Fibroblast of mammary gland (primary cell): Measurements from ENCODE around the gene KRT27.

Experiments
- DNase-seq: peaks from one replicate; pipeline ENCODE4 v3.0.0-alpha.2; 2010; ENCODE audit warnings: low read depth
- H3K4me3 ChIP-seq: 2 replicates; pipeline ENCODE4 v1.5.1; 2011; ENCODE audit warnings: low read depth, mild to moderate bottlenecking, low read length, moderate library complexity; ENCODE audit not compliant: control insufficient read depth
- TF ChIP-seq, protein P1 (sequence below): conservative IDR thresholded peaks from 2 replicates; pipeline ENCODE4 v1.5.1; 2011; ENCODE audit warnings: low read depth, low read length, inconsistent platforms; ENCODE audit not compliant: control insufficient read depth, insufficient read depth

The KRT27 gene, protein sequence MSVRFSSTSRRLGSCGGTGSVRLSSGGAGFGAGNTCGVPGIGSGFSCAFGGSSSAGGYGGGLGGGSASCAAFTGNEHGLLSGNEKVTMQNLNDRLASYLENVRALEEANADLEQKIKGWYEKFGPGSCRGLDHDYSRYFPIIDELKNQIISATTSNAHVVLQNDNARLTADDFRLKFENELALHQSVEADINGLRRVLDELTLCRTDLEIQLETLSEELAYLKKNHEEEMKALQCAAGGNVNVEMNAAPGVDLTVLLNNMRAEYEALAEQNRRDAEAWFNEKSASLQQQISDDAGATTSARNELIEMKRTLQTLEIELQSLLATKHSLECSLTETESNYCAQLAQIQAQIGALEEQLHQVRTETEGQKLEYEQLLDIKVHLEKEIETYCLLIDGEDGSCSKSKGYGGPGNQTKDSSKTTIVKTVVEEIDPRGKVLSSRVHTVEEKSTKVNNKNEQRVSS

DNA sequence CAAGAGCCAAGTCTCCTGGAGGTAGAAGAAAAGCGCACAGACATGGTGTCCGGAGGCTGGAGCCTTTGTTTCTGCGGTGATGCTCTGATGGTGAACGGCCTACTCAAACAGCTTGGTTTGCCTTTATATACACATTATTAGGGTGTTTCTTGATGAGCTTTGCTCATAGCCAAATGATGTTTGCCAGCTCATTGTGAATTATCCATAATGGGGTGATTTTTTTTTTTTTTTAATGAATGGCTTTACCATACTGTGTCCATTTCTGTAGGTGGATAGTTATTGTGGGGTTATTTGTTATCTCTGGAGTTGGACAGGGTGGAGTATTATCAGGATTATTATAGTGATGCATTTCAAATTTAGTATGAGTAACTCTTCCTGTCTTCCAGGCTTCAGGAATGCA lies at the start of gene KRT27:
Gene KRT27, minus strand, starts transcription at position 101 of the 400 bp plus-strand sequence. Its CDS starts 57 bp downstream, at position 44.
- H3K4me3 ChIP-seq = no peak within 1 kb of the TSS
- TF ChIP-seq, protein P1, sequence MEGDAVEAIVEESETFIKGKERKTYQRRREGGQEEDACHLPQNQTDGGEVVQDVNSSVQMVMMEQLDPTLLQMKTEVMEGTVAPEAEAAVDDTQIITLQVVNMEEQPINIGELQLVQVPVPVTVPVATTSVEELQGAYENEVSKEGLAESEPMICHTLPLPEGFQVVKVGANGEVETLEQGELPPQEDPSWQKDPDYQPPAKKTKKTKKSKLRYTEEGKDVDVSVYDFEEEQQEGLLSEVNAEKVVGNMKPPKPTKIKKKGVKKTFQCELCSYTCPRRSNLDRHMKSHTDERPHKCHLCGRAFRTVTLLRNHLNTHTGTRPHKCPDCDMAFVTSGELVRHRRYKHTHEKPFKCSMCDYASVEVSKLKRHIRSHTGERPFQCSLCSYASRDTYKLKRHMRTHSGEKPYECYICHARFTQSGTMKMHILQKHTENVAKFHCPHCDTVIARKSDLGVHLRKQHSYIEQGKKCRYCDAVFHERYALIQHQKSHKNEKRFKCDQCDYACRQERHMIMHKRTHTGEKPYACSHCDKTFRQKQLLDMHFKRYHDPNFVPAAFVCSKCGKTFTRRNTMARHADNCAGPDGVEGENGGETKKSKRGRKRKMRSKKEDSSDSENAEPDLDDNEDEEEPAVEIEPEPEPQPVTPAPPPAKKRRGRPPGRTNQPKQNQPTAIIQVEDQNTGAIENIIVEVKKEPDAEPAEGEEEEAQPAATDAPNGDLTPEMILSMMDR = no peak
- DNase-seq = no peak

DNA sequence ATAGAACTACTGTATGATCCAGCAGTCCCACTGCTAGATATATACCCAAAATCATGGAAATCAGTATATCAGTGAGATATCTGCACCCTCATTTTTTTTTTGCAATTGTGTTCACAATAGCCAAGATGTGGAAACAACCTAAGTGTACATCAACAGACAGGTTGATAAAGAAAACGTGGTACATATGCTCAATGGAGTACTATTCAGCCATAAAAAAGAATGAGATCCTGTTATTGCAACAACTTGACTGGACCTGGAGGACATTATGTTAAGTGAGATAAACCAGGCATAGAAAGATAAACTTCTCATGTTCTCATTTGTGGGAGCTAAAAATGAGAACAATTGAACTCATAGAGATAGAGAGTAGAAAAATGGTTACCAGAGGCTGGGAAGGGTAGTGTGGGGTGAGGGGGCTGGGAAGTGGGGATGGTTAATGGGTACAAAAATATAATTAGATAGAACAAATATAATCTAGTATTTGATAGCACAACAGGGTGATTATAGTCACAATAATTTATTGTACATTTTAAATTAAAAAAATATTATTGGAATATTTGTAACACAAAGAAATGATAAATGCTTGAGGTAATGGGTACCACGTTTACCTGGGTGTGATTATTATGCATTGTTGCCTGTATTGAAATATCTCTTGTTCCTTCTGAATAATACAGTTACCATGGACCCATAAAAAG lies 47.9 kb upstream of the KRT27 start:
- no peak overlapping the region for H3K4me3 ChIP-seq
- TF ChIP-seq, protein P1 = no peak
- DNase-seq = no peak

DNA sequence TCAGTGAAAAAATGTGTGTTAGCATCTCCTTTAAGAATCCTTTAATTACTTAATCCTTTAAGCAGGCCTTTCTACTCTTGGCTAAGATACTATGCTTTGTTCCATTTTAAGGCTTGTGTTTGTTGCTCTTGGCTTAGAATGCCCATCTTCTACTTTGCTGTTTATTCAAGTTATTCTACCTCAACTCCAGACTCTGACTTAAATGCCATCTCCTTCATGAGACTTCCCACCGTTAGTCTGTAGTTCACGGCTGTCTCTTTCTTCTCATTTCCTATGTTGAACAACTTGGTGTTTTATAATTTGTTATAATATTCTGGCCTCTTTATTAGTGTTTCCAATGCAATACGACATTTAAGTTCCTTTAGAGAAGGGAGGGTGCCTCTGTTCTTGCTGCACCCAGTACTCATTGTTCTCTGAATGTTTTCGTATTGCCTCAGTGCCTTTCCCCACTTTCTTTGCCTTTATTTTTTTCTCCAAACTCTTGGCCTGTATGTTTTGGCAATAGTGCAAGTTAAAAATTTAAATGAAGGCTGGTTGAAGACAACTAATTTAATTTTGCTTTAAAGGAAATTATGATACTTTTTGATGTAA lies 46.2 kb upstream of the KRT27 start:
- no peak overlapping the region for H3K4me3 ChIP-seq
- TF ChIP-seq, protein P1 = no peak
- no peak for DNase-seq

- TF ChIP-seq, protein P1 = no peak
- no peak overlapping the region for H3K4me3 ChIP-seq
- DNase-seq = no peak
Observed at GRCh38 chr17:40827746-40828453, 45.5 kb upstream of the KRT27 start.

- DNase-seq = no peak
- TF ChIP-seq, protein P1 = no peak
- no peak overlapping the region for H3K4me3 ChIP-seq
Observed at GRCh38 chr17:40825599-40825998, 43.2 kb upstream of the KRT27 start.
